ES-I3 (cell line): ENCODE results near the gene TOR4A.
A peak's percentile ranks its signal among the peaks of the same experiment; 100 is the strongest.

Experiments used
- H3K36me3 ChIP-seq: 2 replicates; pipeline ENCODE4 v1.6.1; 2013; ENCODE audit warnings: mild to moderate bottlenecking, low read length, control low read depth, moderate library complexity; ENCODE audit not compliant: insufficient read depth
- H3K4me1 ChIP-seq: 2 replicates; pipeline ENCODE4 v1.6.1; 2013; ENCODE audit warnings: mild to moderate bottlenecking, control low read depth, low read length; ENCODE audit not compliant: insufficient read depth
- H3K9ac ChIP-seq: 2 replicates; pipeline ENCODE4 v1.6.1; 2013; ENCODE audit warnings: low read depth, mild to moderate bottlenecking, low read length, moderate library complexity
- H3K9me3 ChIP-seq: 2 replicates; pipeline ENCODE4 v1.6.1; 2013; ENCODE audit warnings: mild to moderate bottlenecking, low read length, moderate library complexity; ENCODE audit not compliant: control insufficient read depth, insufficient read depth

TOR4A gene

GRCh38 chr9:137313956-137314560 lies 36.5 kb downstream of the TOR4A start:
- no peak overlapping the region for H3K9ac ChIP-seq
- peaks cover 19% of the 10 kb centered on the region; the same call in 1 of the 2 replicates for H3K4me1 ChIP-seq
- no peaks in the 10 kb centered on the region for H3K36me3 ChIP-seq
- no peaks in the 10 kb centered on the region for H3K9me3 ChIP-seq

DNA sequence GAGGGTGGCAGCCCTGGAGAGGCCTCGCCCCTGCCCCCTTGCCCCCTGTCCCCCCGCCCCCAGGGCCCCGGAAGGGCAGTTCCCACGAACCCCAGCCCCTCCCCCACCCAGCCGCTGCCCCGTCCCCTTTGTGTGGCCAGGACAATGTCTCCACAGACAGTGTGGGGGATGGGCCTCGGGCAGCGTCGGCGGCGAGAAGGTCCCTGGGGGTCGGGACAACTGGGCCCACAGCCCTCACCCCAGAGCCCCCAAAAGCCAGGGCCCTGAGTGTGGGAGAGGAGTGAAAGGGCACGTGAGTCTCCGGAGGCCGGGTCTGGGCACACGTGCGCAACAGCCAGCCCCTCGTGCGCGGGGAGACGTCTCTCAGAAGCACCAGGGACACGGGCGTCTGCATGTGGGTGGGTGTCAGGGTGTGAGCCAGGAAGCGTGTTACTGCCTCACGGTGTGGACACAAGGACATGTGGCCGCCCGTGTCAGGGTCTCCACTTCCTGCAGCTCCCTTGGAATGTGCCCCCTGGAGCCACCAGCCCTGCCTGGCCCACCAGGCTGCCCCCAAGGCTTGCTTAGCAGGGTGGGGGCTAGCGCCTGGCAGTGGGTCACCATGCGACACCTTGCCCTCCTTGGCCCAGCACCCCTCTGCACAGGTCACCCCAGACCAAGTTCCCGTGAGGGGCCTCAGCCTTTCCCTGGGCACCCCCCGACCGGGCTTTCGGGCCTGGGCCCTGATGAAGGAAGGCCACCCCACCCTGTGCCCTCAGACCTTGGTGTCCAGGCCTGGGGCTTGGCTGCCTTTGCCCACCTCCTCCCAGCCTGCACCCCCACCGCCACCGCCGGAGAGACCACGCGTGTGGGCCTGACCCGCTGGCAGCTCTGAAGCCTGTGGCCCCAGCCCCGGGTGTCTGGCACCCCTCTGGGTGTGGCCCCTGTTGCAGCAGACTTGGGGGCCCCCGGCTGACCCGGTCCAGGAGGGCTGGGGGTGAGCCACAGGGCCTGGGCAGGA lies 37.3 kb downstream of the TOR4A start:
- Histone ChIP-seq H3K4me1 (peaks cover 19% of the 10 kb centered on the region; the same call in 1 of the 2 replicates), H3K9ac (no peak overlapping the region), H3K36me3 (no peaks in the 10 kb centered on the region), H3K9me3 (no peaks in the 10 kb centered on the region)

DNA sequence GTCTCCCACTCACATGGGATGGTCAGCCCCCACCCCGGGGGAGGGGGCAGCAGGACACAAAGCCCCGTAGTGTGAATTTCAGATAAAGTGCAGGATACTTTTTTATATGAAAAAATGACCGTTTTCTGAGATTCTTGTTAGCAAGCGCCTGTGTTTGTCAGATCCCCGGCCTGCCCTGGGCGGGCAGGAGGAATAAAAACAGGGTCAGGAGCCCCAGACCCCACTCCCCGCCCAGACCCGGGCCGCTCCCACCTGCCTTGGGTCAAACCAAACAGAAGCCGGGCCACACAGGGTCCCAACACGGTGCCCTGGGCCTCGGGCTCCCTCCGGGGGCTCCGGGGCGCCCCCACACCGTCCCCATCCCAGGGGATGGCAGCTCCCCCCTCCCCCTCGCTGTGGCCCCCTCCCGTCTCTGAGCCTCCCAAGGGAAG lies 38.1 kb downstream of the TOR4A start:
- Histone ChIP-seq H3K9ac (no peak overlapping the region), H3K4me1 (peaks cover 19% of the 10 kb centered on the region; the same call in 1 of the 2 replicates)

GRCh38 chr9:137316012-137316981 lies 38.8 kb downstream of the TOR4A start:
- Histone ChIP-seq H3K9ac (peak overlapping the region; percentile 33; the same call in 1 of the 2 replicates), H3K36me3 (no peaks in the 10 kb centered on the region), H3K4me1 (peaks cover 16% of the 10 kb centered on the region; the same call in 1 of the 2 replicates), H3K9me3 (no peaks in the 10 kb centered on the region)

More for the DNA sequence above, 38.1 kb downstream of the TOR4A start:
- Histone ChIP-seq H3K36me3 (no peaks in the 10 kb centered on the region), H3K9me3 (no peaks in the 10 kb centered on the region)

DNA sequence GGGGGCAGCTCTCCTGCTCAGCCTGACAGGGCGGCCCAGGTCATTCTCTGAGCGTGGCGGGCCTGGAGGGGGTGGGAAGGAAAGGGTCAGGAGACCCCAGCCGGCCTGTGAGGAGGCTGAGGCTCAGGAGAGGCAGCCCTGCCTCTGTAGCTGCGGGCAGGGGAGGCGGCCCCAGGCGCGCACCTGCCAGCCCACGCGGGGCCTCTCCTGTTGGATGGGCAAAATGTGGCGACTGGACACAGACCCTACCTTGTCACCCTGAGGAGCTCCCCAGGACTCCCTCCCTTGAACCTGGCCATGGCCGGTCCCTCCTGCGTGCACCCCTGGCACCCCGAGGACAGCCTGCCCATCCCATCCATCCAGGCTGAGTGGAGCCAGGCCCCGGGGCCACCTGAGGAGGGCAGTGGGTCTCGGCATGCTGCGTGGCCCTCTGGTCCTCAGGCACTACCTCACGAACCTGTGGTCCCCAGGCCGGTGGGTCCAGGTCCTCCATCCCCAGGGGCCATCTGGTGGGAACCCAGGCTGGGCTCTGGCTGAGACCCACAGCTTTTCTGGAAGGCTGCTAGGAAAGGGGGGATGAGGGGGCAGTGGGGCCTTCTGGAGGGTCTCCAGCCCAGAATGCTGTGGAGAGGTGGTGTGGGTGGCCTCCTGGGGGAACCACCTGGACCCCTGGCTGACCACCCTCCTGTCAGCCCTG lies 39.6 kb downstream of the TOR4A start:
- peaks cover 10% of the 10 kb centered on the region; the same call in 1 of the 2 replicates for H3K4me1 ChIP-seq
- H3K36me3 ChIP-seq: no peaks in the 10 kb centered on the region
- H3K9me3 ChIP-seq: no peaks in the 10 kb centered on the region
- no peak overlapping the region for H3K9ac ChIP-seq

GRCh38 chr9:137317718-137318511 lies 40.4 kb downstream of the TOR4A start:
- Histone ChIP-seq H3K9ac (no peak overlapping the region), H3K4me1 (peaks cover 10% of the 10 kb centered on the region; the same call in 1 of the 2 replicates), H3K36me3 (no peaks in the 10 kb centered on the region), H3K9me3 (no peaks in the 10 kb centered on the region)

- H3K36me3 ChIP-seq: no peaks in the 10 kb centered on the region
- no peaks in the 10 kb centered on the region for H3K9me3 ChIP-seq
- no peak overlapping the region for H3K9ac ChIP-seq
- peaks cover 10% of the 10 kb centered on the region; the same call in 1 of the 2 replicates for H3K4me1 ChIP-seq
Observed at GRCh38 chr9:137318602-137319001, 41.1 kb downstream of the TOR4A start.

GRCh38 chr9:137319011-137319738 lies 41.6 kb downstream of the TOR4A start:
- Histone ChIP-seq H3K4me1 (peaks cover 10% of the 10 kb centered on the region; the same call in 1 of the 2 replicates), H3K9ac (no peak overlapping the region), H3K36me3 (no peaks in the 10 kb centered on the region), H3K9me3 (no peaks in the 10 kb centered on the region)

- Histone ChIP-seq H3K9ac (no peak overlapping the region), H3K9me3 (no peaks in the 10 kb centered on the region), H3K36me3 (no peaks in the 10 kb centered on the region), H3K4me1 (peaks cover 6% of the 10 kb centered on the region; the same call in 1 of the 2 replicates)
Observed at GRCh38 chr9:137319739-137320551, 42.4 kb downstream of the TOR4A start.

- no peaks in the 10 kb centered on the region for H3K9me3 ChIP-seq
- no peak overlapping the region for H3K9ac ChIP-seq
- peaks cover 6% of the 10 kb centered on the region; the same call in 1 of the 2 replicates for H3K4me1 ChIP-seq
- no peaks in the 10 kb centered on the region for H3K36me3 ChIP-seq
Observed at GRCh38 chr9:137320555-137321384, 43.2 kb downstream of the TOR4A start.

DNA sequence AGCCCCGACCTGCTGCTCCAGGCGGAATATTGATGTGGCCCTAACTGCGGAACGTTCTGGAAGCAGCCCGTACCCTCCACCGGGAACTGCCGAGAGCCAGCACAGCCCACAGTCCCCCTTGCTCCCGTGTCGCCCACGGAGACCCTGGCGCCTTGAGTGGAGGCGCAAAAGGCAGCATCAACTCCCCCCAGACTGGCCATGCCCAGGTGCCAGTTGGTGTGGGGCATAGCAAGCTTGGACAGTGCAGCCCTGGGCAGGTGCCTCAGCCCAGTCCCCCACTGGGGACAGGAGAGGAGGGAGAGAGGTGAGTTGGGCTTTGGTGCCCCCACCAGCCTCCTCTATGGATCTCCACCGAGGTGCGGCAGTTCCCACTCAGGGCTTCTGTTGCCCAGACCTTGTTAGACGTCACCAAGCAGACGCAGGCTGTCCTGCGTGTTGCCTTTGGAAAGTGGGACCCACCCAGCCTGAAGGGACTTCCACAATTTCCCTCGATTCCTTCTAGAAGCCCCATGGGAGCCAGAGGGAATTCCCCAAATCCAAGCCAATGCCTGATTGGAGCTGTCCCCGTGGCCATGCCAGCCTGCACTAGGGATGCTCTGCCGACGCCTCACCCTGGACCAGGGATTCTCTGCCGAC lies 44.3 kb downstream of the TOR4A start:
- no peaks in the 10 kb centered on the region for H3K9me3 ChIP-seq
- H3K9ac ChIP-seq: no peak overlapping the region
- H3K4me1 ChIP-seq: peaks cover 3% of the 10 kb centered on the region; the same call in 1 of the 2 replicates
- H3K36me3 ChIP-seq: no peaks in the 10 kb centered on the region
